ENCODE results near the gene CORO2A.

- TF ChIP-seq GABPA (IDR thresholded peaks at IDR 0.05; ENCODE audit: borderline replicate concordance, insufficient read depth, low read length) (no peak), SRF (IDR thresholded peaks at IDR 0.05; ENCODE audit: low read depth, low read length) (no peak), POLR2A (IDR thresholded peaks at IDR 0.05; ENCODE audit: control extremely low read depth in 1 of 2, low read depth in 2 of 2, low read length in 2 of 2) (no peak), HDAC6 (IDR thresholded peaks at IDR 0.05; ENCODE audit: low read depth, low read length) (no peak), ZNF274 (IDR thresholded peaks at IDR 0.05; ENCODE audit: borderline replicate concordance, extremely low read depth, low read length) (no peak), RNF2 (IDR thresholded peaks at IDR 0.05; ENCODE audit: borderline replicate concordance, low read depth, low read length, missing control alignments, poor library complexity, severe bottlenecking) (no peak), POLR2AphosphoS5 (IDR thresholded peaks at IDR 0.05; ENCODE audit: low read depth, low read length) (no peak), EZH2 (IDR thresholded peaks at IDR 0.05; ENCODE audit: low read depth, low read length, severe bottlenecking) (no peak), YY1 (IDR thresholded peaks at IDR 0.05; ENCODE audit: low read depth, low read length) (no peak), SP2 (IDR thresholded peaks at IDR 0.05; ENCODE audit: low read length) (no peak), KDM5A (IDR thresholded peaks at IDR 0.05; ENCODE audit: low read length) (no peak), EP300 (IDR thresholded peaks at IDR 0.05; ENCODE audit: borderline replicate concordance in 1 of 2, low read depth in 2 of 2, low read length in 2 of 2) (no peak)
- TF ChIP-seq, protein P1, sequence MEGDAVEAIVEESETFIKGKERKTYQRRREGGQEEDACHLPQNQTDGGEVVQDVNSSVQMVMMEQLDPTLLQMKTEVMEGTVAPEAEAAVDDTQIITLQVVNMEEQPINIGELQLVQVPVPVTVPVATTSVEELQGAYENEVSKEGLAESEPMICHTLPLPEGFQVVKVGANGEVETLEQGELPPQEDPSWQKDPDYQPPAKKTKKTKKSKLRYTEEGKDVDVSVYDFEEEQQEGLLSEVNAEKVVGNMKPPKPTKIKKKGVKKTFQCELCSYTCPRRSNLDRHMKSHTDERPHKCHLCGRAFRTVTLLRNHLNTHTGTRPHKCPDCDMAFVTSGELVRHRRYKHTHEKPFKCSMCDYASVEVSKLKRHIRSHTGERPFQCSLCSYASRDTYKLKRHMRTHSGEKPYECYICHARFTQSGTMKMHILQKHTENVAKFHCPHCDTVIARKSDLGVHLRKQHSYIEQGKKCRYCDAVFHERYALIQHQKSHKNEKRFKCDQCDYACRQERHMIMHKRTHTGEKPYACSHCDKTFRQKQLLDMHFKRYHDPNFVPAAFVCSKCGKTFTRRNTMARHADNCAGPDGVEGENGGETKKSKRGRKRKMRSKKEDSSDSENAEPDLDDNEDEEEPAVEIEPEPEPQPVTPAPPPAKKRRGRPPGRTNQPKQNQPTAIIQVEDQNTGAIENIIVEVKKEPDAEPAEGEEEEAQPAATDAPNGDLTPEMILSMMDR (IDR thresholded peaks at IDR 0.05; ENCODE audit: control extremely low read depth in 1 of 3, insufficient read depth in 1 of 3, low read depth in 1 of 3, low read length in 3 of 3), result no peak
These were observed 37.2 kb upstream of the CORO2A start for GRCh38 chr9:98229620-98230019.
